OCI-LY3 (cell line): Measurements from ENCODE around the gene CPM.
A peak's percentile ranks its signal among the peaks of the same experiment; 100 is the strongest.

Experiments
- H2AFZ ChIP-seq: fragments of 200-600, 300-600 bp; shearing (Covaris generic); 2 replicates; pipeline ENCODE4 v1.6.0; 2014; ENCODE audit warnings: antibody characterized with exemption, low read depth, low read length
- H3K27ac ChIP-seq: fragments of 200-600, 300-600 bp; sonication (generic); 2 replicates; pipeline ENCODE4 v1.5.1; 2014; ENCODE audit warnings: mild to moderate bottlenecking, low read length, moderate library complexity, mixed read lengths
- H3K27me3 ChIP-seq: fragments of 200-600, 300-600 bp; sonication (generic); 2 replicates; pipeline ENCODE4 v1.6.1; 2014; ENCODE audit warnings: low read depth, low read length, mixed read lengths
- H3K36me3 ChIP-seq: fragments of 200-600, 300-600 bp; sonication (generic); replicated peaks from 2 replicates; pipeline ENCODE3; 2014; ENCODE audit warnings: low read depth, low read length, mixed read lengths
- H3K4me1 ChIP-seq: fragments of 300-600, 200-600 bp; sonication (generic); 2 replicates; pipeline ENCODE4 v1.6.1; 2014; ENCODE audit warnings: low read length, mixed read lengths
- H3K4me2 ChIP-seq: fragments of 200-600, 300-600 bp; sonication (generic); 2 replicates; pipeline ENCODE4 v1.6.1; 2014; ENCODE audit warnings: low read length, mixed read lengths
- H3K4me3 ChIP-seq: fragments of 300-600, 200-600 bp; sonication (generic); 2 replicates; pipeline ENCODE4 v1.5.1; 2014; ENCODE audit warnings: antibody characterized with exemption, mild to moderate bottlenecking, low read length, moderate library complexity
- H3K79me2 ChIP-seq: fragments of 300-600, 200-600 bp; shearing (Covaris generic); 2 replicates; pipeline ENCODE4 v1.6.1; 2014; ENCODE audit warnings: mild to moderate bottlenecking, low read length, mixed read lengths
- H3K9ac ChIP-seq: fragments of 300-600, 200-600 bp; shearing (Covaris generic); 2 replicates; pipeline ENCODE4 v1.6.0; 2014; ENCODE audit warnings: mild to moderate bottlenecking, low read length, moderate library complexity
- H3K9me3 ChIP-seq: fragments of 200-600, 300-600 bp; shearing (Covaris generic); 2 replicates; pipeline ENCODE4 v1.6.1; 2014; ENCODE audit warnings: low read length, mixed read lengths; ENCODE audit not compliant: insufficient read depth
- H4K20me1 ChIP-seq: fragments of 200-600, 300-600 bp; sonication (generic); 2 replicates; pipeline ENCODE4 v1.6.1; 2016; ENCODE audit warnings: low read length, mixed read lengths; ENCODE audit not compliant: insufficient read depth
- EZH2phosphoT487 ChIP-seq: fragments of 200-600 bp; shearing (Covaris generic); IDR thresholded peaks from 2 replicates; pipeline ENCODE4 v1.6.1; 2018; ENCODE audit warnings: antibody characterized with exemption, mixed run types, low read depth
- TF ChIP-seq, protein P1 (sequence below): fragments of 200-600, 300-600 bp; sonication (generic); IDR thresholded peaks from 2 replicates; pipeline ENCODE4 v1.5.1; 2014; ENCODE audit warnings: antibody characterized with exemption, low read length, low read depth

CPM gene

DNA sequence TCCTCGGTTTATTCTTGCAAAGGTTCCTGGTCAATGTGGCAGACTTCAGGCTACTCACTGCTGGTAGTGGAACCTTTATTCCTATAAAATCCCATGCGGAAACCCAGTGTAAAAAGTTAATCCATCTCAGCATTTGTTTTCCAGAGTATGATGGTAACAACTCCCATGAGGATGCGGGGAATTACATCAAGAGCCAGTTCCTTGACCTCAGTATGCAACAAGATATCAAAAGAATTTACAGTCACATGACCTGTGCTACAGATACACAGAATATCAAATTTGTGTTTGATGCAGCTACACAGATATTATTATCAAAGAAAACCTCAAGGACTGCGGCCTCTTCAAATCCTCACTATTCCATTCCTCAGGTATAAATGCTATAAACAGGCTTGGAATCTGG, 19.3 kb downstream of the CPM start:
- Histone ChIP-seq H2AFZ (no peak overlapping the region), H3K9ac (no peak overlapping the region), H4K20me1 (no peaks in the 10 kb centered on the region), H3K4me3 (no peak overlapping the region; the same call in 1 of the 2 replicates), H3K9me3 (no peaks in the 10 kb centered on the region), H3K27ac (no peak overlapping the region), H3K4me1 (no peaks in the 10 kb centered on the region), H3K4me2 (no peak overlapping the region; the same call in 1 of the 2 replicates), H3K79me2 (no peaks in the 10 kb centered on the region), H3K27me3 (no peaks in the 10 kb centered on the region), H3K36me3 (no peaks in the 10 kb centered on the region)
- TF ChIP-seq EZH2phosphoT487 = no peak
- TF ChIP-seq, protein P1, sequence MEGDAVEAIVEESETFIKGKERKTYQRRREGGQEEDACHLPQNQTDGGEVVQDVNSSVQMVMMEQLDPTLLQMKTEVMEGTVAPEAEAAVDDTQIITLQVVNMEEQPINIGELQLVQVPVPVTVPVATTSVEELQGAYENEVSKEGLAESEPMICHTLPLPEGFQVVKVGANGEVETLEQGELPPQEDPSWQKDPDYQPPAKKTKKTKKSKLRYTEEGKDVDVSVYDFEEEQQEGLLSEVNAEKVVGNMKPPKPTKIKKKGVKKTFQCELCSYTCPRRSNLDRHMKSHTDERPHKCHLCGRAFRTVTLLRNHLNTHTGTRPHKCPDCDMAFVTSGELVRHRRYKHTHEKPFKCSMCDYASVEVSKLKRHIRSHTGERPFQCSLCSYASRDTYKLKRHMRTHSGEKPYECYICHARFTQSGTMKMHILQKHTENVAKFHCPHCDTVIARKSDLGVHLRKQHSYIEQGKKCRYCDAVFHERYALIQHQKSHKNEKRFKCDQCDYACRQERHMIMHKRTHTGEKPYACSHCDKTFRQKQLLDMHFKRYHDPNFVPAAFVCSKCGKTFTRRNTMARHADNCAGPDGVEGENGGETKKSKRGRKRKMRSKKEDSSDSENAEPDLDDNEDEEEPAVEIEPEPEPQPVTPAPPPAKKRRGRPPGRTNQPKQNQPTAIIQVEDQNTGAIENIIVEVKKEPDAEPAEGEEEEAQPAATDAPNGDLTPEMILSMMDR = no peak

DNA sequence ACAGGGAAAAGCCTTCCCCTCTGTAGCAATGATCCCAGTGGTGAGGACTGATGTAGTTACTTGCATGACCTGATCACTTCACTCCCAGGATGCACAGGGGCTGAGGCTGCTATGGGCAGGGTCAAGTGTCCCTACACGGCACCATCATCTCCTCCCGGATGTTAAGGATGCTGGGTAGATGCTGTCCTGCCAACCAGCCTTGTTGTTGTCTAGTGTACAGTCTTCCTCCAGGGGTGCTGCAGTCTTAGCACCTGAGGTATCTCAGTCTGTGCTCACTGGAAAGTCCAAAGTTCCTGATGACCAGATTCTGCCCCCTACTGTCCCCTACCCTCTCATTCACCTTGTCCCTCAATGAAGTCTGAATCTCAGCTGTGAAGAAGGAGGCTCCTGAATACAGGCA, 20.1 kb downstream of the CPM start:
- H4K20me1 ChIP-seq = no peaks in the 10 kb centered on the region
- H3K79me2 ChIP-seq = no peaks in the 10 kb centered on the region
- no peak overlapping the region for H3K4me2 ChIP-seq
- H3K9me3 ChIP-seq = no peaks in the 10 kb centered on the region
- H3K36me3 ChIP-seq = no peaks in the 10 kb centered on the region
- no peaks in the 10 kb centered on the region for H3K27me3 ChIP-seq
- no peak for TF ChIP-seq EZH2phosphoT487
- TF ChIP-seq, protein P1 = peak; percentile 8; the same call in 1 of the 2 replicates
- no peak overlapping the region for H3K27ac ChIP-seq
- H3K4me3 ChIP-seq = no peak overlapping the region
- no peak overlapping the region for H2AFZ ChIP-seq
- H3K4me1 ChIP-seq = no peaks in the 10 kb centered on the region
- H3K9ac ChIP-seq = no peak overlapping the region

DNA sequence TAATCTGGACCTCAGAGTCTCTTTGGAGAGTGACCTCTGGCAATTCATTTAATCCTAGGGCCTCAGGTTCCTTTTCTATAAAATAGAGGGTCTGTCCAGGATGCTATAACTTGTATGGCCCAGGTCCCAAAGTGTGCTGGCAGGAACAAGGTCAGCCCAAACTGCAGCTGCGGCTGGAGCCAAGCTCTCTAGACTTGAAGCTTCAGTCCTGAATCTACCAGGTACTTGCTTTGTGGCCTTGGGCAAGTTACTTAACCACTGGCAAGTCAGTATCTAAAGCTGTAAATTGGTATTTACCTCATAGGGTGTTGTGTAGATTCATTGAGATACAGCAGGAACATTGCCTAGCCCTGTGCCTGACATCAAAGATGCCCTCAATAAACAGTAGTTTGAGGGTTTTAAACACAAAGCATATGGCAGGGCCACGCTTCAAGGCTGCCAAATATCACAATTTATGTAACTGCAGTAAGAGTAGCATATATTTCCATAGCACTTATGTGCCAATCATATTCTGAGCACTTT, 21.7 kb downstream of the CPM start:
- Histone ChIP-seq H4K20me1 (no peaks in the 10 kb centered on the region), H3K4me2 (no peak overlapping the region), H3K9me3 (no peaks in the 10 kb centered on the region), H3K27ac (no peak overlapping the region), H3K4me3 (no peak overlapping the region), H3K79me2 (no peaks in the 10 kb centered on the region), H3K27me3 (no peaks in the 10 kb centered on the region), H2AFZ (no peak overlapping the region), H3K4me1 (no peaks in the 10 kb centered on the region), H3K9ac (no peak overlapping the region), H3K36me3 (no peaks in the 10 kb centered on the region)
- TF ChIP-seq, protein P1 = no peak
- no peak for TF ChIP-seq EZH2phosphoT487

DNA sequence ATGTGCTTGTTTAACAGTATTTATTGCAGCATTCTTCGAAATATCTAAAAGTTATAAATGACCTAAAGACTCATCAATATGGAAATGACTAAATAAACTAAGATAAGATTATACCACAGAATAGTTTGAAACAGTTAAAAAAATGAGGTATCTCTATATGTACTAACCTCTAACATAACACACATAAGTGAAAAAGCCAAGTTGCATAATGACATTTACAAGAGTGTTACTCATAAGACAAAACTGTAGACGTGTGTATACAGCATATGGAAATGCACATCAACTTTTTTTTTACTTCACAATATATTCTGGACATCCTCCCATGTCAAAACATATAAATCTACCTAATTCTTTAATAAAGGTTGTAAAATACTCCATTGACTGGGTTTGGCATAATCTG, 22.8 kb downstream of the CPM start:
- Histone ChIP-seq H3K27me3 (no peaks in the 10 kb centered on the region), H4K20me1 (no peaks in the 10 kb centered on the region), H3K9me3 (no peaks in the 10 kb centered on the region), H3K27ac (no peak overlapping the region), H3K4me1 (no peaks in the 10 kb centered on the region), H3K9ac (no peak overlapping the region), H3K36me3 (no peaks in the 10 kb centered on the region), H3K4me3 (no peak overlapping the region), H3K79me2 (no peaks in the 10 kb centered on the region), H2AFZ (no peak overlapping the region), H3K4me2 (no peak overlapping the region)
- no peak for TF ChIP-seq EZH2phosphoT487
- TF ChIP-seq, protein P1 = no peak
